NCI-H2107 treated with DMSO at 0.1 percent for 48 hours (cell line): ENCODE data around the gene CIP2A.

Experiments used
- DNase-seq: peaks from one replicate; lab custom pipeline; 2025; ENCODE audit not compliant: unreplicated experiment; lab: John Stamatoyannopoulos, UW

Gene CIP2A

GRCh38 chr3:108564564-108564963 lies 24.7 kb downstream of the CIP2A start:
- no peak for DNase-seq

- no peak for DNase-seq
Measured at GRCh38 chr3:108562565-108562964, 26.7 kb downstream of the CIP2A start.

- DNase-seq, result no peak
Measured at GRCh38 chr3:108555966-108556581, 33.2 kb downstream of the CIP2A start.

DNA sequence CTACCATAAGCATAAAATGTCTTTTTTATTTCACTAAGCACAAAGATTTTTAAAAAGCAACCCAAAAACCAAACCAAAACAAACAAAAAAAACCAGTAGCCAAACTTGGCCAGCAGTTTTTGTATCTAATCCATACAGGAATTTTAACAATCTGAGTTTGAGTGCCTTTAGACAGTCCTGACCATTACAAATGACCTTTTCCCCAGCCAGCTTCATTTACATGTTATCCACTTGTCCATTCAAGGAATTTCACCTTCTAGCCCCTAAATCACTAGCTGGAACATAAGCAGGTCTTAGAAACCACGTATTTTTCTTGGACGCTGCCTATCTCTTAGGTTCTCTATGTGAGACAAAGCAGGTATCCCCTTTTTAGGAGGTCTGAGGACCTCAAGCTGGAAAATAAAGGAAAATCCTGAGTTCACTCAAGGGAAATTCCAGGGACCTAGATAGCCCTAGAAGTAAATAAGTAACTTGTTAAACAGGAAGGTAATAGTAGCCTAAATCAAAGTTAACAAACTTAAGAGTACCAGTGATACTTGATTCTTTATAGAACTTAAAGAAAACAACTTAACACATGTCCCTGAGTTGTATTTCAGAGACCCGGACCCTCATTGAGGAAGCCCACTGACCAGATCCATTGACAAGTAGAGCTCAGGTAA lies 34.2 kb downstream of the CIP2A start:
- DNase-seq, result no peak

GRCh38 chr3:108554229-108554628 lies 35.0 kb downstream of the CIP2A start:
- no peak for DNase-seq

GRCh38 chr3:108552267-108553159 lies 36.7 kb downstream of the CIP2A start:
- peak; percentile 23 for DNase-seq

- no peak for DNase-seq
Measured at GRCh38 chr3:108548886-108549285, 40.4 kb downstream of the CIP2A start.

DNA sequence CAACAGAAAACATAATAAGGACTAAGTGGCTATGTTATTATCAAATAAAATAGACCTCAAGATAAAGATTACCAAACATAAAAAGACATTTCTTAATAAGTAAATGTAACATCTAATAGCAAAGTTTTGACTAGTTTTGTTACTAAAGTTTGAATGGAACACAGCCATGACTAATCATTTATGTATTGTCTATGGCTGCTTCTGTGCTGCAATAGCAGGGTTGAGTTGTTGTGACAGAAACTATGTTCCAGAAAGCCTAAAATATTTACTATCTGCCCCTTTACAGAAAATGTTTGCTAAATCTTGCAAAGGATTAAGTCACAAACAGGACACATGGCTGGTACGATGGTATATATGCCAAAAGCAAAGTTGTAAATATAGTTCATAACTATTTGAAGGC lies 40.9 kb downstream of the CIP2A start:
- DNase-seq, result no peak

DNA sequence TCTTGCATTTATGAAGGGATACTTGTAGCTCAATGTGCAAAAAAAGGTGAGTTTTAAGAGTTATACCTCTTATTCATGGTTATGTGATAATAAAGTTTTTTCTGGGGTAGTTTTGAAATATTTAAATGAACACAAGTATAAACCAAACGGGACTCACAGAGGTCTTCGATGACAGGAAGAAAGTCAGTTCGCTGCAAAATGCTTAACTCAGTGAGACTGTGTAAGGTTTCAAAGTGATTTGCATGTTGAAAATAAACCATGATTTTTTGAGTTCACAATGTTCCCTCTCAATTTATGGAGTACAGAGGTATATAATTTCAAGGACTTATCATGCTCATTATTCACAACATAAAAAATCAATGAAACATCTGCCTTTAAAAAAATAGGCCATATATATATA lies 42.5 kb downstream of the CIP2A start:
- no peak for DNase-seq

- no peak for DNase-seq
Measured at GRCh38 chr3:108546247-108546646, 43.0 kb downstream of the CIP2A start.

- DNase-seq, result no peak
Measured at GRCh38 chr3:108538083-108538482, 51.2 kb downstream of the CIP2A start.

GRCh38 chr3:108528459-108529252 lies 60.6 kb downstream of the CIP2A start:
- no peak for DNase-seq

- DNase-seq, result no peak
Measured at GRCh38 chr3:108527817-108528216, 61.4 kb downstream of the CIP2A start.

GRCh38 chr3:108527109-108527508 lies 62.1 kb downstream of the CIP2A start:
- no peak for DNase-seq

DNA sequence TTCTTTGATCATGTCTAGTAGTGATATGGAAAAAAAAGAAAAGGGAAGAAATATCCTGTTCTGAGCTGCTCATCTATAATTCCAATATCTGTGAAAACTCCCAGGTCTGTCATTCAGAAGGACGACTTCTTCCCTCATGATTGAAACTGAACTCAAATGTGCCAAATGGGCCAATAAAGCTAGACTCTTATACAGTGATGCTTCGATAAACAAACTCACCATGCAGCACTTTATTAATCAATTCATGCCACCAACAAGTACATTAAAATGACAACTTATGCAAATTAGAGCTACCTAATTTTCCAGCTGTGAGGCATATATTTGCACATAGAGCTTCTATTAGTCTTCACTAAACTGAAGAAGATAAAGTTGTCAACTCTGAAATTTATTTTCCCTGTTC lies 63.3 kb downstream of the CIP2A start:
- no peak for DNase-seq

- DNase-seq, result no peak
Measured at GRCh38 chr3:108525256-108525655, 64.0 kb downstream of the CIP2A start.

DNA sequence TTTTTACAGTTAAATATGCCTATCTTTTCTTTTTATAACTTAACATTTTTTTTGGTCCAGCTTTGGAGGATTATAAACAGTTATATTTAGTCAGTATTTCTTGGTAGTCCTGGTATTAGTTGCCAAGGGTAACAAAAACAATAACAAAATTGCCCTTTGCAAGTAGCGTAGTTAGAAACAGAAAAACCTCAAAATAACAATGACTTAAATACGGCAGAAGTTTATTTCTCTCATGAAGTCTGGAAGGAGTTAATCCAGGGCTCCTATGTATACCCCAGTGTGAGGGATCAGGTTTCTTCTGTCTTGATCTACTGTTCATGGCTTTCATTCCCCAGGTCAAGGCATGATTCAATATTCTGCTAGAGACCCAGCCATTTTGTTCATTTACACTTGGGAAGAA lies 64.7 kb downstream of the CIP2A start:
- DNase-seq, result no peak

DNA sequence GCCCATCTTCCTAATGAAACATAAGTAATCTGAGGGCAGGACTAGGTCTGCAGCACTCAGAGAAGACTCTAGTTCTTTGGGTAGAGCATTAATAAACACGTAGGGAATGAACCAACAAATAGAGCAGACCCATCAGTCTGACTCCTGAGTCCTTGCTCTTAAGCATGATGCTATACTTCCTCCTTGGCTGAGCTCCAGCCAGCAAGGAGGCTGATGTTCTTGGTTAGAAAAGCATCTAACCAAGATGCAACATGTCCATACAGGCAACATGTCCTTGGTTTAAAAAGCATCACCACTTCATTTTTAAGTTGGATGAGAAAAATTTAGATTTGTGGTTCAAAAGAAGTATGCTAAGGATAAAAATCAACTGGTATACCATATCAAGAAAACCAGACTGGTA lies 70.3 kb downstream of the CIP2A start:
- DNase-seq, result no peak

- no peak for DNase-seq
Measured at GRCh38 chr3:108516881-108517280, 72.4 kb downstream of the CIP2A start.

DNA sequence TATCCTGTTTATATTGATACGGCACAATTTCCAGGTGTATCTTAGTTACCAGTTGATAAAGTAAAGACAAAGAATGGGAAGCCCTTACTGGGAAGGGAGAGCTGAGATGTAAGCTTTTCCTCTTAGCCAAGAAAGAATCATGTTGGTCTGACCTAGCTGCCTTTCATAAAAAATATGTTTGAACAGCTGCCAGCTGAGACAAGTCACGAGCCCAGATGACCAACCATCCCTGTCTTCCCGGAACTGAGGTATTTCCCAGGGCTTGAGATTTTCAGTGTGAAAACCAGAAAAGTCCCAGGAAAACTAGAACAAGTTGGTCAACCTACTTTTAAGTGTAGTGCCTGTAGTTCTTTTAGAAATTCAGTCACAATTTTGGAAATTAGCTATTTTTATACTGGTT lies 75.3 kb downstream of the CIP2A start:
- DNase-seq, result no peak

DNA sequence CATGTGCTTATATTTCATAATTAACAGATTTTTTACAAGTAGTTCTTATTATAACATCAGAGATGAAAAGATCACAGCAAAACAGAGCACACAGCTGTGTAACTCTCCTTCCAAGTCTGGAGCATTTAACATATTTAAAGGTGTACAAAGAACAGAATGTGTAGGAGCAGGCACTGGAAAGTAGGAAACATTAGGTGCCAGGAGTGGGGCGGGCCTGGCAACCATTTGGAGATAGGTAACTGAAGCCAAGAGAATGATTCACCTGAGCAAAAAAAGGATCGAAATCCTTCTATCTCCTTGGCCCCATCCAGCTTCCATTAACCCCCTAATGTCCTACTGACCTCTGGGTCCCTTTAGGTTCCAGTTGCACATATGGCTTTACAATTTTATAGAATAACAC lies 76.6 kb downstream of the CIP2A start:
- no peak for DNase-seq
